Daoy (cell line): ENCODE data around the gene WDFY3. TPM values are rescaled to one million over a fixed set of nuclear protein-coding genes. Genes with fewer than 3 reads are reported as not detected.

Experiments used
- DNase-seq: peaks from one replicate; pipeline ENCODE4 v3.0.0-alpha.2; 2015; ENCODE audit warnings: low read depth
- total RNA-seq: library from RNA; depleted of rRNA; stranded (reverse); fragments of >200 nt; shearing (Covaris generic); gene quantifications from 2 replicates; pipeline ENCODE4 v1.2.3, GENCODE V29; 2014; rRNA removed

The WDFY3 gene
- total RNA-seq: 5.1 and 6.3 TPM in 2 replicates

DNA sequence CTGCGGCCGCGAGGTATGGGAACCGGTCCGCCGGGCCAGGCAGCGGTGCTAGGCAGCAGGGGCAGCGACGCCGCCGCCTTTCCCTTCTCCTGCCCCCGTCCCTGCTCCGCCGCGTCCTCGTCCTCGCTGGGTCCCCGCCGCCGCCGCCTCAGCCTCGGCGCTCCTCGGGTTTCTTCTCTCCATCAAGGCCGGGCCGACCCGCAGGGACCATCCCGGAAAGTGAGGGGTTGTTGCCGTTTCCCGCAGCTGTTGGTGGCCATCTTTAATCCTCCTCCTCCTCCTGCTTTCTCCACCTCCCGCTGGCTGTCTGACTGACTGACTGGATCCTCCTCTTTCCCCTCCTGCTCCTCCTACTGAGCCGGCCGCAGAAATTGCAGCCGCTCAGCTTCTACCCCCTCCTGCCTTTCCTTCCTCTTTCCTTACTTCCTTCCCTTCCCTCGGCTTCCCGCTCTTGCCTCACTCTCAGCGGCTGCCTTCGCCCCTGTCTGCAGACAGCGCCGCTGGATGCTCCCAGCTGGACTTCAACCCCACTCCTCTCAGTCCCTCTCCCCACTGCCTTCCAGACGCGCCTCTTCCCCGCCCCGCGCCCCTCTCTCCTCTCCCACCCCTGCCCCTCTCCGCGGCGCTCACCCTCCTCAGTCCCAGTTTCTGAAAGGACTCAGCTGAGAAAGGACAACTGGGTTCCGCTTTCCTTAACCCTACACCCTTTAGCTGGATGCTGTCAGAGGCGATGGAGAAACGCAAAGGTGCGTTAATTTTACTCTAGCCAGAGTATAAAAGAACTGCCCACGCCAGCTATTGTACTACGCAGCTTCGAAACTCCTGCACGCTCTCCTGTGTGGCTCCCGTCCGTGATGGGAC is at the start of gene WDFY3:
WDFY3 (minus strand) TSS at position 309 of the 861 bp plus-strand sequence. CDS start 106,099 bp downstream, outside the sequence.
- DNase-seq: peak; percentile 82

DNA sequence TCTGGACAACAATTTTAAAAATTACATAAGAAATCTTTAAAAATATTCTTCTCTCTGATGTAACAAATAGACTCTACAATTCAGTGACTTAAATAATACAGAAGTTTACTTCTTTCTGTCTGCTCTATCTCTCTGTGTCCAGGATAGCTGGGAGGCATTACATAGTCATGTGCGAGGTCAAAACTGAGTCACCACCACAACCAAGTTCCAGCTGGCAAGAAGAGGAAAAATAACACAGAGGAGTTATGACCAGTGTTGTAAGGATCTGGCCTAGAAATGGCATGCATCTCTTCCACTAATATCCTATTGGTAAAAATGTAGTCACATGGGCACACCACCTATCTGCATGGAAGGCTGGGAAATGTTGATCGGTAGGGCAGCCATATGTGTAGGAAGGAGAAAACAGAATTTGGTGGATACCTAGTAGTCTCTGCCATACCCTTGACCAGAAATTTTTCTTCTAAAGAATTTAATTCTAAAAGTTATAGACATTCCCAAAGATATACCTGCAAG is 39.4 kb upstream of the WDFY3 start:
- peak; percentile 20 for DNase-seq

DNA sequence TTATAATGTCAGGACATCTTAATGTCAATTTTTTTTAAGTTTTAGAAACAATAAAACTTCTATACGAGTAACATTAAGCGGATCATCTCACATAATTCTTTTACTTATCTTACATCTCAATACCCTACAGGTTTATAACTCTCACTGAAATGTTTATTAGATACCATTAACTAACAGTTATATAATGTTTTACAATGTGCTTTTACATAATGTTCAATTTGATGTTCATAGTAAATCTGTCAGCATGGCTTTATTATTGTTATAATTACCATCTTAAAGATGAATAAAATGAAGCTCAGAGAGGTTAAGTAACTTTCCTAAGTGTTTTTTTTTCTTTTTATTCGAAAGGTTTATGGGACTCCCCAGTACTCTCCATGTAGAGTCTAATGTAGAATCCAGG is 33.9 kb upstream of the WDFY3 start:
- no peak for DNase-seq

GRCh38 chr4:84995386-84995785 is 28.9 kb upstream of the WDFY3 start:
- peak; percentile 35 for DNase-seq

DNA sequence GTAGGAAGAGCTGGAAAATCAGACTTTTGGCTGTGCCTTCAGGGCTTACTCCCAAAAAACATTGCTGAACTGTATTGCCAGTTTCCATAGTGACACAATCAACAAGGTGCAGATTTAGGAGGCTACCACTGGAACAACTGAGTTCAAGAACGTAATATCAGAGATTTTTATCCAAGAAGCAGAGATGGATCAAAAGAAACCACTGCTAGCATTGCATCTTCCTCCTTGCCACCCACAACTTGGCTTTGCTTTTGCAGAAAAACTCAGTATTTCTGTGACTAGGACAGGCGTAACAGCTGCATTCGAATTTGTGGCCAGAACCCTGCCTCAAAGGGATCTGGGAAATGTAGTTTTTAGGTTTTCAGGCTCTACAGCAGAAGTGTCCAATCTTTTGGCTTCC is 27.8 kb upstream of the WDFY3 start:
- no peak for DNase-seq

DNA sequence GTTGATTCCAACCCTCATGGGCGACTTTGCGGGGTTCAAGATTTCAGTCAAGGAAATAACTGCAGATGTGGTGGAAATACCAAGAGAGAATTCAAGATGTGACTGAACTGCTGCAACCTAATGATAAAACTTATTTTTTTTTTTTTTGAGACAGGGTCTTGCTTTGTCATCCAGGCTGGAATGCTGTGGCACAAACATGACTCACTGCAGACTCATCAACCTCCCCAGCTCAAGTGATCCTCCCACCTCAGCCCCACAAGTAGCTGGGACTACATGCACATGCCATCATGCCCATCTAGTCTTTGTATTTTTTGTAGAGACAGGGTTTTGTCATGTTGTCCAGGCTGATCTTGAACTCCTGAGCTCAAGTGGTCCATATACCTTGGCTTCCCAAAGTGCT is 19.5 kb upstream of the WDFY3 start:
- peak; percentile 56 for DNase-seq

GRCh38 chr4:84977396-84977795 is 10.9 kb upstream of the WDFY3 start:
- DNase-seq: no peak

DNA sequence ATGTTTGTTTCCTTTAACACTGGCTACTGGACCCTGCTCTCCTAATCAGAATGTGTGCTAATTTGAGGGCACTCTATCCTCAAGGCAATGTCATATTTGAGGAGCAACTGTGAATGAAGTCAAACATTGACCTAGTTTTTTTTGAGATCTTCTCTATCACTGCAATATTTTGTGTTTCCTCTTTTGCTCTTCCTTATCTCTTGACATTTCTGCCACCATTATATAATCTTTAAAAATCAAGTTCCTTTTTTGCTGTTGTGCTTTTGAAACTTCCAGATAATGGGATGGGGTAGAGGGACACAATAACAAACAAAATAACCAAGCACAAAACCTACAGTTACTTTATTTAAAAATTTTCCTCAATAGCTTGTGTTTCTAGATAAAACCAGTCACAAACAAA is 7.4 kb upstream of the WDFY3 start:
- no peak for DNase-seq

GRCh38 chr4:84971319-84971932 is 4.9 kb upstream of the WDFY3 start:
- DNase-seq: peak; percentile 6

- DNase-seq: no peak
These were observed 2.4 kb upstream of the WDFY3 start for GRCh38 chr4:84968925-84969324.

DNA sequence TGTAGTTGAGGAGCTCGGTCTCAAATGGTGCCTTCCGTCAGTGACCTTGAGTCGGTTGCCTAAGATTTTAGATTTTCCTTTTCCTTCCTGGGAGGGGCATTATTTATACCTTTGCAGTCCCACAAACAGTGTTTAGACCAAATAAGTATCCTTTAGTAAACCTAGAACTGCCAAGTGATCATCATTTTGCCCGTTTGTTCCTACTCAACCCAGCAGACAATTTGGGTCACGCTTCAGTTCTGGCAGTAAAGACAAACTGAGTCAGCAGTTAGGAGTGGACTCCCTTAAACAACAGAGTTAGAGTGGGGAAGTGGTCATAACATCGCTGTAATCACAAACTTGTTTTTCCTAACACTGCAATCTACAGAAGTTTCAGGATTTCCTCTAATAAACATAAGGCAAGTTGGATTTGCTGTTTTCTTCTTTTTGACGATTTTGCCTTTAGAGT is 777 bp upstream of the WDFY3 start:
- DNase-seq: peak; percentile 1

DNA sequence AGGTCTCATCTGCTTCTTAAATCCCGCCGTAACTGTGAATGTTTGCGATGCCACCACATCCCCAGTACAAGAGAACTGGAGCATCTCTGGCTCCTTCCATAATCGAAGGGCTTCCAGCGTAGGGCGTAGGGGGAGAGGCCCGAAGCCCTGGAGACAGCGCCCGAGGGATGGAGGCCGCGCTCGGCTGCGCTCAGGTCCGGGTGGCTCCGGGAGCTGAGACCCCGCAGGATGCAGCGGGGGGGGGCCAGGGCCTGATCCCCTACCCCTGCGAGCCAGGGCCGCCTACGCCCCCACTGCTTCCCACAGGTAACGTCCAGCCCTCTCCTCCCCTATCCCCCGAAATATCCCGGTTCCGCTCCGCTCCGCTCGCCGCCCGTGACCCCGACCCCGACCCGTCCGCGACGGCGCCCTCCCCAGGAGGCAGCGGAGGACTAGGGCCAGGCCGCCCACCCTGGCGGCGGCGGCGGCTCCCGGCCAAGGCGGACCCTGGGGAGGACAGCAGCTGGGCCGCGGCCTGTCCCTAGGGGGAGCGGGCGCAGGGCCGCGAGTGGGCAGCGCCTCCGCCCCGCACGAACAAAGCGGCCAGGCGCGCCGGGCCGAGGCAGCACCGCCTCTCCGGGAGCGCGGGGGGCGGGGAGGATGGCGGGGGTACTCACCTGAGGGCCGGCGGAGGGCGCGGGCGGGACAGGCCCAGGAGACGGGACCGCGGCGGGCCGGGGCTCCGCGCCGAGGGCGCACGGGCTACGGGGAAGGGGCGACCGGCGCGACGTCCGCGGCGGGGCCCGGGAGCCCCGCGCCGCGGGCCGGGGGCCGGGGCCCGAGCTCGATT is 723 bp downstream of the WDFY3 start:
- DNase-seq: peak; percentile 21

DNA sequence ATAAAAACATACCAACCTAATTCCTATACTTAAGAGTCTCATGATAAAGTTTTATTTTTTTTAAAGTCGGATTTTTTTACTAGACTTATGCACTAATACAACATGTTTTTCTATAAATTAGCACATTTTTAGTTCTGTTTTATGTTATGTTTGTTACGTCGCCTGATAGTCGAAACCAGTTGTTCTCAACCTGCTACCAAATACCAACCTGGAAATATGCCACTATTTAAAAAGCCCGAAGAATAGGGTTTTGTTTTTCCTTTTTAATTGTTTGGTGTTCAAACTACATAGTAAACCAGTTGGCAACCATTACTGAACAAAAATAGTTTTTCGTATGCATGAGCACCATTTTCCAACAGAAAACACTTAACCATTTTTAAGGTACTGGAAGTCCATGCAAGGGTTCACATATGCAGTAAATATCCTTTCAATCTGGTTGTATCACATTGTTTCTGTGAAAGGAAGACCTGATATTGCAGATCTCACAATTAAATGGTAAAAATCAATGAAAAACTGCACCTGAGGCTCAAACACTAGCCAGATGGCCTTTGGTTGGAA is 1.4 kb downstream of the WDFY3 start:
- DNase-seq: no peak

- no peak for DNase-seq
These were observed 4.4 kb downstream of the WDFY3 start for GRCh38 chr4:84962102-84962501.

GRCh38 chr4:84958434-84958833 is 8.1 kb downstream of the WDFY3 start:
- DNase-seq: no peak

DNA sequence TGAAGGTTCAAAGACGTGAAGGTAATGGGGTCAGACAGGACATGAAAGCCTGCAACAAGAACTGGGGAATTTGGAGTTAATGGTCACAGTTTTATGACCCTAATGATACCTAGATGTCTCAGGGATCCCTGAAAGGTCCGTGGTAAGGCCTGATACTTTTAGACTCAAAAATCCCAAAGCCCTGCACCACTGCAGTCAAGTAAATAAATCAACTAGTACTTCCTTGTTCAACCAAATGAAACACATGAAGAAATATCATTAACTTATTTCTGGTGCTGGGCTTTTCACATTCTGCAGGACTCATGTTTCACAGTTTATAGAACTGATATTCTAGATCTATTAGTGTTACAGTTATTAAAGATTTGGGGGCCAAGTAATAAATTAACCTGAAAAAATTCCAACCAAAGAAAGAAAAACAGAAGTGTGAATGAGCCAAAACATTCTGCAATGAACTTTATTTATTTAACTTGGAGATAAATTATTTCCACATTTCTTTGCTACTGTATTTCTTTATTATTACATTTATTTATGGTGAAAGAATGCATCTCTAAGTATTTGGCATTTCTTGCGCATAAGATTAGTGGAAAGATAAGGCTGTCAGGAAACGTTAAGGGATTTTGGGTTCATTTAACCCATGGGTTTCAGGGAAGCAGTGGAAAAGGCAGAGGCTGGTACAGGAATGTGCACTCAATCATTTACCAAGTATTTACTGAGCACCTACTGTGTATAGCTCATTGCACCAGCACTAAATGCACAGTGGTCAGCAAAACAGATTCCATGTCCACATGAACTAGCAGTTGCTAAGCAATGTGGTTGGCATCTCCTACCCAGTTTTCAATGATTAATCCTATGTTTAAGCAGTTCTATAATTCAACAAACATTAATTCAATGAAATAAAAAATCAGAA is 8.7 kb downstream of the WDFY3 start:
- DNase-seq: no peak

DNA sequence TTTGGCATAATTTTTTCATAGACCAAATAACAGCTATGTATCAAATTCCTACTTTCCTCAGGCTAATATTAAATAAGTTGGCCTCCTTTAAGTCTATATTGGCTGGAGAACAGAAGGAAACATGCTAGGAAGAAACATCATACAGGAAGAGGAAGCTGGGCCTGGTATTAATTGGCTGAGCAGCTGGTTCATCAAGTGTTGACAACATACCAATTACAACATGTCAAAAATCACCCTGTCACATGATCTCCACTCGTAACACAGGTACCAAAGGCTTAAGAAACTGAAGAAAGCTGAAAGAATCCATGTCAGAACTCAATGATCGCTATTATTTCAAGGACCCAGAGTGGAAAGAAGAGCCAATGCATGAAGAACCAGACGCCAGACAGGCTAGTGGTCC is 10.5 kb downstream of the WDFY3 start:
- DNase-seq: no peak

DNA sequence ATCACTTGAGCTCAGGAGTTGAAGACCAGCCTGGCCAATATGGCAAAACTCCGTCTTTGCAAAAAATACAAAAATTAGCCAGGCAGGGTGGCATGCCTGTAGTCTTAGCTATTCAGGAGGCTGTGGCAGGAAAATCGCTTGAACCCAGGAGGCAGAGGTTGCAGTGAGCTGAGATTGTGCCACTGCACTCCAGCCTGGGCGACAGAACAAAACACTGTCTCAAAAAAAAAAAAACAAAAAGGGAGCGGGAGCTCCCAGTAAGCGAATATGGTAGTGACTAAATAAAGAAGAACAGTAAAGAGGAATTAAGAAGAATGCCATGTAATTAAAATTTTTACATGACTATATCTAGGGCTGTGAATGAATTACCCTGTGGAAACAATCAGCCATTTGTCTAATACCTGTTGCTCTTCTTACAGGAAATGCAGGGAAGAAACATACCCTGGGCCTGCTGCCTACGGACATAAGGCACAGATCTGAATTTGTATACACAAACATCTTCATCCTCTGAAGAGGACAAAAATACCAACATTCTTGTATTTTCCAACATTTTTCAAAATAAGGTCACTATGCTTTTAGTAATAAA is 11.4 kb downstream of the WDFY3 start:
- no peak for DNase-seq

- DNase-seq: no peak
These were observed 13.7 kb downstream of the WDFY3 start for GRCh38 chr4:84952776-84953175.

DNA sequence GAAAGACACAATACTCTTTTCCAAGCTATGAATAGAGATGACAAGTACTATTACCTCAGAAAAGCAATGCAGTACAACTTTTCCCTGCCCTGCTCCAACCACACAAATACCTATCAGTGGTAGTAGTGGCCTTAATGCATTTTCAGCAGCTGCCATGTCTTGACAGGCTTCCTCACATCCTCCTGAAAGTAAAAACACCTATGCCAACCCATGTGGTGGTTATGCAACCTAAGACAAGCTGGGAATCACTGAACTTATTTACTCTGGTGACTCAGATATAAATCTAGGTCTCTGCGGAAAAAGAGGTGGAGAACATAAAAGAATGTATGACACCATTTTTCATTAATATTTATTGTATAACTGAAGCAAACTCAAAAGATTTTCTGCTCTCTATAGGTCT is 14.5 kb downstream of the WDFY3 start:
- DNase-seq: peak; percentile 9
